Nephron (organoid): Measurements from ENCODE around the gene MSX1.

Experiments used
- H3K27ac Mint-ChIP-seq, 3 experiments: 2 replicates each; pipeline ENCODE4 v1.8.0; 2020; ENCODE audit warnings: mixed read lengths in 3 of 3, mild to moderate bottlenecking in 2 of 3, moderate library complexity in 1 of 3
- H3K27me3 Mint-ChIP-seq: 2 replicates; pipeline ENCODE4 v1.8.0; 2021; ENCODE audit warnings: low read depth, mild to moderate bottlenecking, moderate library complexity, mixed read lengths
- H3K36me3 Mint-ChIP-seq: 2 replicates; pipeline ENCODE4 v1.8.0; 2020; ENCODE audit warnings: low read depth, mixed read lengths
- H3K4me1 Mint-ChIP-seq: 2 replicates; pipeline ENCODE4 v1.8.0; 2020; ENCODE audit warnings: mixed read lengths
- H3K4me3 Mint-ChIP-seq, 3 experiments: 2 replicates each; pipeline ENCODE4 v1.8.0; 2020; ENCODE audit warnings: mild to moderate bottlenecking in 3 of 3, mixed read lengths in 3 of 3, moderate library complexity in 2 of 3
- H3K9me3 Mint-ChIP-seq: 2 replicates; pipeline ENCODE4 v1.8.0; 2020; ENCODE audit warnings: mixed read lengths
- CTCF ChIP-seq, 3 experiments: fragments of 200-600 bp; sonication (generic); IDR thresholded peaks; one replicate each; pipeline ENCODE4 v1.5.0; 2021; ENCODE audit warnings: antibody characterized with exemption in 3 of 3; ENCODE audit not compliant: unreplicated experiment in 3 of 3

The MSX1 gene

DNA sequence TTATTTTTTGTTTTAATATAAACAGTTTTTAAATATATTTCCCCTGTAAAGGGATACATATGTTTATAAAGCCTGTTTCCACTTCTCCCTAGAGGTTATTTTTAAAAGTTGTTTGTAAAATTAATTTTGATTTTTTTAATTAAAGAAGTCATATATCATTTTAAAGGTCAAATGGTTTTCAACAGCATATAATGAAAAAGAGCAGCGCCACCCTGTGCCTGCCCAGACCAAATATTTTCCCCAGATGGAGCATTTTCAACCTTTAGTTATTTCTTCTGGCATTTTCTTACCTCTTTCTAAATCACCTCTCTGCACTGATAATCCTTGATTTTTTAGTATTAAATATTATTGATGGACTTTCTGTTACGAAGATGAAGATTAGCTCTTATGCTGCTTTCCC, 21.0 kb downstream of the MSX1 start:
- H3K9me3 Mint-ChIP-seq, result no peaks in the 10 kb centered on the region
- H3K27me3 Mint-ChIP-seq, result peaks cover 17% of the 10 kb centered on the region
- H3K27ac Mint-ChIP-seq, result no peak overlapping the region
- no peak overlapping the region for H3K4me3 Mint-ChIP-seq
- peak; percentile 19 to 50 (median 29) for TF ChIP-seq CTCF (IDR thresholded peaks at IDR 0.05; ENCODE audit: unreplicated experiment in 3 of 3)
- H3K4me1 Mint-ChIP-seq, result no peaks in the 10 kb centered on the region
- peaks cover 5% of the 10 kb centered on the region for H3K36me3 Mint-ChIP-seq

- no peak for TF ChIP-seq CTCF (IDR thresholded peaks at IDR 0.05; ENCODE audit: unreplicated experiment in 3 of 3)
- Mint-ChIP-seq H3K27me3 (peaks cover 18% of the 10 kb centered on the region), H3K27ac (no peak overlapping the region), H3K4me1 (no peaks in the 10 kb centered on the region), H3K9me3 (no peaks in the 10 kb centered on the region), H3K4me3 (no peak overlapping the region), H3K36me3 (peaks cover 5% of the 10 kb centered on the region)
Measured at GRCh38 chr4:4881432-4881831, 22.0 kb downstream of the MSX1 start.

GRCh38 chr4:4884611-4885010, 25.1 kb downstream of the MSX1 start:
- H3K4me3 Mint-ChIP-seq, result no peak overlapping the region
- no peaks in the 10 kb centered on the region for H3K36me3 Mint-ChIP-seq
- H3K27ac Mint-ChIP-seq, result no peak overlapping the region
- no peaks in the 10 kb centered on the region for H3K9me3 Mint-ChIP-seq
- H3K27me3 Mint-ChIP-seq, result peaks cover 41% of the 10 kb centered on the region
- TF ChIP-seq CTCF (IDR thresholded peaks at IDR 0.05; ENCODE audit: unreplicated experiment in 3 of 3), result no peak
- no peaks in the 10 kb centered on the region for H3K4me1 Mint-ChIP-seq

DNA sequence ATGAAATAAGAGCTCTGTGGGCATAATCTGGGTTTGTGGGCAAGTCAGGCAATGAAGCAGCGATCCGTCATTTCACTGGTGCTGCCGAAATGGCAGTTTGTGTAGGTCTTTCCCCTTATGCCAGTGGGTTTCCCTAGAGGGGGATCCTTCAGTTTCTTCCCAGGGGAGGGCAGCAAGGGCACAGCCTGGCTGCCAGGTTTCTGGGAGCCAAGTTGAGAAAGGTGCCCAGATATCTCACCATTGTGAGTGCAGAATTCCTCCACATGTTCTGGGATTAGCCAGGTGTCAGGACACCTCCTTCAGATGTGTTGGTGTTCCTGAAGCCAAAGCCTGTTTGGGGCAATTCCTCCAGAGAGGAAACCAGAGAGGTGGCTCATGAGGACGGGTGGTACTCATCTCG, 28.0 kb downstream of the MSX1 start:
- Mint-ChIP-seq H3K4me3 (no peak overlapping the region), H3K9me3 (no peaks in the 10 kb centered on the region), H3K4me1 (peaks cover 12% of the 10 kb centered on the region), H3K27me3 (peaks cover 52% of the 10 kb centered on the region), H3K36me3 (no peaks in the 10 kb centered on the region), H3K27ac (no peak overlapping the region)
- TF ChIP-seq CTCF (IDR thresholded peaks at IDR 0.05; ENCODE audit: unreplicated experiment in 3 of 3), result no peak

- H3K27me3 Mint-ChIP-seq, result peaks cover 48% of the 10 kb centered on the region
- H3K36me3 Mint-ChIP-seq, result no peaks in the 10 kb centered on the region
- H3K4me1 Mint-ChIP-seq, result peaks cover 14% of the 10 kb centered on the region
- no peak for TF ChIP-seq CTCF (IDR thresholded peaks at IDR 0.05; ENCODE audit: unreplicated experiment in 3 of 3)
- no peak overlapping the region for H3K4me3 Mint-ChIP-seq
- no peaks in the 10 kb centered on the region for H3K9me3 Mint-ChIP-seq
- no peak overlapping the region for H3K27ac Mint-ChIP-seq
Measured at GRCh38 chr4:4888695-4889094, 29.2 kb downstream of the MSX1 start.

DNA sequence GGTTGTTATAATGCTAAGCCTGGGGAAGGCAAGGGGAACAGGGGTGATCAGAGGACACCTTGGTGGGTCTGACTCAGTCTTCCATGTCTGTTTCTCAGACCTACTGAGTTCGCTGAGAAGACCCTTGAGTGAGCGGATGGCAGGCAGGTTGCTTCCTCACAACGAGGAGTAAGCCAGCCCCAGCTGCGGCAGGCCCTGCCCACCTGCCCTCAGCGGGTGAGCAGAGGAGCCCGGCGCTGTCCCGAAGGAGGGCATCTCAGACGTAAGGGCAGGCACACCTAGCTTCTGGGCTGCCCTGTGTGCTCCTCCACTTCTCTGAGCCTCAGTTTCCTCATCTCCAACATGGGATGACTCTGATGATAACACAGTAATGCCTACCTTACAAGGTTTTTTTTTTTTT, 30.3 kb downstream of the MSX1 start:
- Mint-ChIP-seq H3K27ac (no peak overlapping the region), H3K36me3 (no peaks in the 10 kb centered on the region), H3K9me3 (no peaks in the 10 kb centered on the region), H3K4me1 (peaks cover 14% of the 10 kb centered on the region), H3K27me3 (peaks cover 51% of the 10 kb centered on the region), H3K4me3 (no peak overlapping the region)
- TF ChIP-seq CTCF (IDR thresholded peaks at IDR 0.05; ENCODE audit: unreplicated experiment in 3 of 3), result no peak
